Adrenal gland (tissue), 5 donors: ENCODE data around the gene CAPN15.

Source experiments
- CTCF ChIP-seq, 6 experiments: fragments of 450-650 bp in 4 of 6; fragments of 200-600 bp in 2 of 6; sonication (generic) in 1 of 6; IDR thresholded peaks; 1 replicate in 5 of 6; 2 replicates in 1 of 6; pipeline versions ENCODE4 v1.5.1 to v1.8.0; 2016 to 2021; ENCODE audit warnings: antibody characterized with exemption in 6 of 6, mild to moderate bottlenecking in 2 of 6, moderate library complexity in 1 of 6
- POLR2A ChIP-seq, 2 donors: fragments of 450-650 bp; IDR thresholded peaks; one replicate each; pipeline ENCODE4 v1.6.1; 2017; ENCODE audit warnings: antibody characterized with exemption in 2 of 2, mild to moderate bottlenecking in 2 of 2, moderate library complexity in 1 of 2
- donor health status: DM: no; HTN: no; CAD: no.

DNA sequence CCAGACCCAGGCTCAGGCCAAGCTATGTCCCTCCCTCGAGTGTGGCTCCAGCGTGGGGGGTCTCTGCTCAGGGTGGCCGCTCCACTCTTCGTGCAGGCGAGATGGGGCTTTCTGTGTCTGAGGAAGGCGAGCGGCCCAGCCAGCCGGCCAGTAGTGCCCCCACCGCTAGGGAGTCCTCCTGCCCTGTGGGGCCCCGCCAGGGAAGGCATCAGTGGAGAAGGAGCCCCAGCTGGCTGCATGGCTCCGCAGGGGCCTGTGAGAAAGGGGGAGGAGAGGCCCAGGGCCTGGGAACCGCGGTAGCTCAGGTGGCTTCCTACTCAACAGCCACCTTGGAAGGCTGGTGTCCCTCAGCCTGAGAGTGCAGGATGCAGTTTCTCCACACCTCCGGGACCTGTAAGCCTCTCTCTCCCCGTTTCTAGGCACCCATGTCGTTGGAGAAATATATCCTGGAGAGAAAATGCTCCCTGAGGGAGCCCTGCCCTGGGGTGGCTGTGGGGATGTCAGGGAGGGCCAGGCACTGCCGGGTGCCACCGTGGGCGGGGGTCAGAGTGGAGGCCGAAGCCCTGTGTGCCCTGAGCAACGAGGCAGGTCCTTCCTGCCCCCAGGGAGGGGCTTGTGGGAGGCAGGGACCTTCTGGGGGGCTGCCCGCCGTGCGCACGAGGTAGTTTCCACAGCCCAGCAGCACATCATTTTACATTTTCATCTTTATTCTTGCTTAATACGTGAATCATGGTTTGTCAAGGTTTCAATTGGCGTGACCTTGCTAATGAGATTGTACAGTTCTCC is 45.5 kb downstream of the CAPN15 start:
- TF ChIP-seq CTCF (IDR thresholded peaks at IDR 0.05), result no peak
- no peak for TF ChIP-seq POLR2A (IDR thresholded peaks at IDR 0.05)
